ENCODE results near the gene IRX2.

- TF ChIP-seq CTCF (IDR thresholded peaks at IDR 0.05) (no peak), POLR2A (IDR thresholded peaks at IDR 0.05) (no peak)
Observed at GRCh38 chr5:2767089-2767488, 15.6 kb upstream of the IRX2 start.
